Measurements from ENCODE around the gene IGF2R.

- TF ChIP-seq USF2 (CRISPR knock-in tag; IDR thresholded peaks at IDR 0.05): no peak
- TF ChIP-seq CTCF (IDR thresholded peaks at IDR 0.05): no peak
- no peak for TF ChIP-seq ATF3 (CRISPR knock-in tag; conservative IDR thresholded peaks at IDR 0.05)
- TF ChIP-seq MAX (CRISPR knock-in tag; IDR thresholded peaks at IDR 0.05): no peak
- no peak for TF ChIP-seq ZNF416 (CRISPR knock-in tag; IDR thresholded peaks at IDR 0.05)
- TF ChIP-seq NR2C2 (CRISPR knock-in tag; IDR thresholded peaks at IDR 0.05): no peak
These were observed 35.1 kb downstream of the IGF2R start for GRCh38 chr6:160004018-160004417.
